ENCODE measurements around the gene RARRES1.

RARRES1 gene

GRCh38 chr3:158731938-158732855, at the start of gene RARRES1:
Gene RARRES1, minus strand, starts transcription at chr3:158732457. Its CDS starts 42 bp downstream, at chr3:158732415.
- peak; percentile 26 for DNase-seq

DNA sequence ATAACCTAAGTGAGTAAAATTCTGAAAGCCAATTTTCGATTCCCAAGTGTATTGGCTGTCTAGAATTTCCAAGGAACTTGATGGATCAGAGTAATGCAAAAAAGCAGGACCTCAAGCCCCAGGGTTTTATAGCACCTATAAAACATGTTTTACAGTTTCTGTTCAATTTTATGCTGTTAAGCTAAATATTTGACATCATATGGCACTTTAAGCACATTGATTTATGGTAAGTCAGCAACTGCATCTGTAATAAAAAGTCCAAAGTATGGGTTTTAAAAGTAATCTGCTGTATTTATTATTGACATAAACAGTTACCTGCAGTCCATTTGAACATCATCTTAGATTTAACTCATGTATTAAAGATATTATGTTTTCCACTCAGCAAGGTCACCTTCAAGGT, 49.6 kb upstream of the RARRES1 start:
- DNase-seq: no peak

DNA sequence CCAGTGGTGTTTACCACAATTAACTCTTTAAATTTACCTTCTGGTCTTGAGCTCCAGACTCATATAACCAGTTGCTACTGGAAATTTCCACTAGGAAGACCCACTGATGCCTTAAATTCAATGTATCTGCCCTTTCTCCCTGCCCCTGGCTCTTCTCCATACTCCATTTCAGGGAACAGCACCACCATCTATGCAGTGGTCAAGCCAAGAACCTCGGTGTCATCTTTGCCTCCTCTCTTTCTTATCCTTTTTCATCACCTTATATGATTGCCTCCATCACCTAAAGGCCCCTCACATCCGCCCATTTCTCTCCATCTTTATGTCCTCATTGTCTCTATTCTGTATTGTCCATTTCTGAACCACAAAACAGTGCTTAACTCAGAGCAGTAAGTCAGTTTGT, 48.9 kb upstream of the RARRES1 start:
- no peak for DNase-seq

GRCh38 chr3:158780766-158781165, 48.5 kb upstream of the RARRES1 start:
- no peak for DNase-seq

- no peak for DNase-seq
Measured at GRCh38 chr3:158777161-158777873, 45.1 kb upstream of the RARRES1 start.

DNA sequence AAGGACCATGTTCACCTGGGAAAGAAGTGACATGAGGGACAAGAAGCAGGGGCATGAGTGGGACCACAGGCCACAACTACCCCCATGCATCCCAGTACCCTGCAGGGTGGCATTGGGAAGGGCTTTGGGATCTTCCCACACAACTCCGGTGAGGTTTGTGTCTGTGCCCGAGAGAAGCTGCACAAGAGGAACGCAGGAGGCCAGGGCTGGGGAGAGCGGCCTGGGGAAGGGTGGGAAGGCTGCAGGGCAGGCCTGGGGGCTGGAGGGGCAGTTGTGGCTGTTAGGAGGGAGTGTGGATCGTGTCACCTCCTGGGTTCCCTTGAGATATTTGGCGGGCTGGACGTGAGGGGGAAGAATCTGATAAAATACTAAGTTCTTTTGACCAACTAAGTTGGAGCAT, 44.3 kb upstream of the RARRES1 start:
- DNase-seq: no peak

- DNase-seq: no peak
Measured at GRCh38 chr3:158775426-158776410, 43.5 kb upstream of the RARRES1 start.

GRCh38 chr3:158774965-158775364, 42.7 kb upstream of the RARRES1 start:
- DNase-seq: no peak

DNA sequence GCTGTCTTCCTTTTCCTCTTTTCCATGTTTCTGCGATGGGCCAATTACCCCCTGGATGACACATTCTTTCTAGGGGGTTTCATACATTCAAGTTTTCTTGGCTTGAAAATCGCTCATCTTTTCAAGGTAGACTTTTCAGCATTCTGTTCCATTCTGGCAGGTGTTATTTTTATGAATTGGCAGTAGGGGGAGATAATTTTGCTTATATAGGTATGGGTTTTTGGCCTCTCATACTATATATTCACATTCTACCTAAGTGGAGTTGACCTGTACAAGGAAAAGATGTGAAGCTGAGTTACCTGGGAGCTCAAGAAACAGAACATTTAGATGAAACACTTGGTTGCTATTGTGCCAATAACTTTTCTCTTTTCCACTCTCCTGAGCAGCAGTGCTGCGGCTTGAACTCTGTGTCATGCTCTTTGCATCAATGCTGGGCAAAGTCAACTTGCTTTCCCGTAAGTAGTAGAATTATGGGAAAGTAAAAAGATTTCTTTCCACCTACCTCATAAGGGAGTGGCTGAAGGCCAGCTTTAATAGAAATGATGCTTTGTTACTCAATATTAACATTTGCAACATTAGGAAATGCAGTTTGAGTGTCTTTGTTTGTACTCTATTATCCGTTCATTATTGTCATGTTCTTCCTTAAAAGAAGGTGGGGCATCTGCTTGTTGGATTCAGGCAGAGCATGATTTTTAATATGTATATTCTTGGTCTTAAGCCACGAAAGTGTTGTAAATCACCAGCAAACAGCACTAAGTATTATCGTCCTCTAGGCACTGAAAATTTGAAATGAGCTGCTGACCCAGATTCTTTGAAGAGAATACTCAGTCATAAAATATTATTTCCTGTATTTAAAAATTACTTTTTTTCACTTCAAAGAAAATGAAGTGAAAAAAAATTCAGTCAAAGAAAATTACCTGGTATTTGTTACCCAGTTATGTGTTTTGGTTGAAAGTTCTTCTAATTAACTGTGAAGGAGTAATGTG, 41.9 kb upstream of the RARRES1 start:
- DNase-seq: no peak

DNA sequence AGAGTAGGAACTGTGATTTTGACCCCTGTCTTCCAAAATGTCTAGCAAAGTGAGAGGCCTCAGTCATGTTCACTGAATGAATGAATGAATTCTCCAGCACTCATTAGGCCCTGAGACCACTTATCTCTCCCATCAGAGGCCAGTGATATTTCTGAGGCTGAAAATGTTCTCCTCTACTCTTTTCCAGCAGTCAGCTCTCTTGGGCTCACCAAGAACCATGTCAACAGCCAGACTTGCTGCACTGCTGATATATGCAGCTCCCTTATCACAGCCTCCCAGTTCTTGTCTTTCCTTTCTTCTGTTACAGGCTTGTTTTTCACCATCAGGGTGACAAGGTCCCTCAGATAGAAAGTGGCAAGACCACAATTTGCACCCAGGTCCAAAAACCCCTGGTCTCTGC, 40.9 kb upstream of the RARRES1 start:
- DNase-seq: no peak

GRCh38 chr3:158771982-158772381, 39.7 kb upstream of the RARRES1 start:
- no peak for DNase-seq

DNA sequence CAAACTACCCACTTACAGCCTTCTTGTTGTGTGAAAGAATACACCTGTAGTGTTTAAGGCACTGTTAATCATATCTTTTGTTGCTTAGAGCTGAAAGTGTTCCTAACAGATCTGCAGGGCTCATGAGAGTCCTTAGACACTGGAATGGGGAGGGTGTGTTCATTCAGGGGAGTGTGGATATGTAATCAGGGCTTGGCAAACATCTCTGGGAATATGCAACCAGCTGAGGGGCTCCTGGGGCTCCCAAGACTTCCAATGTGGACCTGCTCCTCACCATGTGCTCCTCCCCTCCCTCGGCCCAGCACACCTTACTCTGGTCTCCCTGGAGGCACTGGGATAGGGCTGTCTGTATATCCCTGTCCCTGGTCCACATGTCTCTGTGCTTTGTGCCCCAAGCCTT, 39.3 kb upstream of the RARRES1 start:
- DNase-seq: no peak

DNA sequence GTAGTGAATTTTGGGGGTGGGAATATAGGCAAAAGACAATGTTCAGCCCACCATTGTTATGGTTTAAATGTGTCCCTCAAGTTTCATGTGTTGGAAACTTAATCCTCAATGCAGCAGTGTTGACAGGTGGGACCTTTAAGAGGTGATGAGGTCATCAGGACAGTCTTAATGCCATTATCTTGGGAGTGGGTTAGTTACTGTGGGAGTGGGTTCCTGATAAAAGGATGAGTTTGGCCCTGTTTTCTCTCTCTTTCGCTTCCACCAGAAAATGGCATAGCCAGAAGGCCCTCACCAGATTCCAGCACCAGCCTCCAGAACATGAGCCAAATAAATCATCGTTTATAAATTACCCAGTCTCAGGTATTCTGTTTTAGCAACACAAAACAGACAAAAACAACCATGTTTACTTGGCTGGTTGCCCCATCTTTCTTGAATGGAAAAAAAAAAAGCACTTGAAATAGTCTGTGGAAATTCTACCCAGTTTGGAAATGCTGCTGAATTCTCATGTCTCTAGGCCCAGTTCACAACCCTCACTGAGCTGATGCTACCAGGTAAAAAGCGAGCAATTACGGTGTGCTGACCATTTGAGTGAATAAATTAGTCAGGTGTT, 38.6 kb upstream of the RARRES1 start:
- DNase-seq: no peak

GRCh38 chr3:158769952-158770740, 37.9 kb upstream of the RARRES1 start:
- no peak for DNase-seq

DNA sequence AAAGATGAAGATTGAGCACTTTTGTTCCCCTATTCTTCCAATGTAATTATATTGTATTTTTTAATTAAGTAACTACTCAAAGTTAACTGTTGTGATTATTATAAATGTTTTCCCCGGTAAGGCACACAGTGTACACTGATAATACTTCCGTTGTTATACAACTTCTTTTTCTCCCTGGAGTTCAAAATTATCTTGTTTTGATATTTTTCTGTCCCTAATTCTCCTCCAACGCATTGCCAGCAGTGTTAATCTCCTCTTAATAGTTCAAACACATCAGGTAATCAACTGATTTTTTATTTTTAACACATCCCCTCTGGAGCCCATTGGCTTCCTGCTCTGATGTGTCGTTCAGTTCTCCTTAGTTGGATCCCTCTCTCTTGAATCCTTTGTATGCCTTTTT, 37.3 kb upstream of the RARRES1 start:
- DNase-seq: no peak

- DNase-seq: no peak
Measured at GRCh38 chr3:158768881-158769543, 36.8 kb upstream of the RARRES1 start.

GRCh38 chr3:158768361-158768787, 36.1 kb upstream of the RARRES1 start:
- DNase-seq: no peak

DNA sequence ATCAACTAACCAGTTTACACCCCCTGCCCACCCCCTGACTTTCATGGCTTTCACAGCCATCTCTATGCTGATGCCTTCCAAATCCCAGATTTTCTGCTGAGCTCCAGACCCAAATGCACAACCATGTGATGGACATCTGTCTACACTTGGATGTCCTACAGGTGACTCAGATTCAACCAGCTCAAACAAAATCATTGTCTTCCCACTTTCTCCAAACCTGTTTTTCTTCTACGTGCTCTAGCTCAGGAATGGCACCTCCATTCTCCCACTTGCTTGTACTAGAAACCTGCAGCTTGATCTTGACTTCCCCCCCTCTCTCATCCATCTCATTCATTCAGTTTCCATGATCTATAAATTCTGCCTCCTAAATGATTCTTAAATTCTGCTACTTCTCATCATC, 34.1 kb upstream of the RARRES1 start:
- DNase-seq: no peak

DNA sequence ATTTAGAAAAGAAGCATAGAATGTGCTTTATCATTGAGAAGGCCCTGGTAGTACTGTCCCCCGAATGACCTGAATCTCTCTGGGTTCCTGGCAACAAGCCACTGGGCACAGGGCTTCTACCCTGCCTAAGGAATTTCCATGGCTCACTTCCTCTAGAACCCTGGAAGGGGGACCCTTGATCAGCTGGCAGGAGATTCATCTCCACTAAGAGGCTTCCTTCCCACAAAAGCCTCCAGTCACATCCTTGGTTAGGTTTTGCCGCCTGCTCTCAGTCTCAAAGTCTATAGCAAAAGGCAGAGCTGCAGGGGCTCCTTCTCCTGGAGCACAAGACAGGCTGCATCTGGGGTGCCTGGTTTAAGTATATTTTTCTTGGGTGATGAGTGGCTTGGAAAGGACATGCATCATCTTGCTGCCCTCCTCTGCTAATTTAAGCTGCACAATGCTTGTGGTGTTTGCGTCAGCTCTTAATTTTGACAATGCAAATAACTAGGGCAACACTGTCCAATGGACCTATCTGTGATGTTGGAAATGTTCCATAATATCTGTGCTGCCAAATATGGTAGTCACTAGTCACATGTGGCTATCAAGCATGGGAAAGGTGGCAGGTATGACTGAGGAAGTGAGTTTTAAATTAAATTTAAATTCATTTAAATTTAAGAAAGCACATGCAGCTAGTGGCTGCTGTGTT, 33.4 kb upstream of the RARRES1 start:
- no peak for DNase-seq
